NT2/D1 (cell line): ENCODE data around the gene TLE4.

Experiments used
- DNase-seq: peaks from one replicate; pipeline ENCODE4 v3.0.0-alpha.2; 2011; ENCODE audit warnings: low read depth, low spot score
- H3K27me3 ChIP-seq: 2 replicates; pipeline ENCODE4 v1.6.0; 2011; ENCODE audit warnings: mild to moderate bottlenecking; ENCODE audit not compliant: insufficient read length, insufficient read depth
- H3K36me3 ChIP-seq: 2 replicates; pipeline ENCODE4 v1.6.1; 2011; ENCODE audit warnings: mild to moderate bottlenecking, low read length, mixed read lengths; ENCODE audit not compliant: insufficient read depth, insufficient read length
- H3K4me1 ChIP-seq: 2 replicates; pipeline ENCODE4 v1.5.1; 2011; ENCODE audit not compliant: insufficient read depth, insufficient read length
- H3K4me3 ChIP-seq: 2 replicates; pipeline ENCODE4 v1.5.1; 2011; ENCODE audit warnings: low read depth; ENCODE audit not compliant: insufficient read length
- H3K9ac ChIP-seq: 2 replicates; pipeline ENCODE4 v1.6.0; 2011; ENCODE audit warnings: low read depth; ENCODE audit not compliant: insufficient read length
- H3K9me3 ChIP-seq: 2 replicates; pipeline ENCODE4 v1.5.1; 2011; ENCODE audit warnings: mild to moderate bottlenecking, low read length; ENCODE audit not compliant: insufficient read depth
- SUZ12 ChIP-seq: IDR thresholded peaks from 2 replicates; pipeline ENCODE4 v1.6.1; 2011; ENCODE audit not compliant: insufficient read length, insufficient read depth; ENCODE audit errors: extremely low read depth
- YY1 ChIP-seq: IDR thresholded peaks from 2 replicates; pipeline ENCODE4 v1.6.1; 2011; ENCODE audit not compliant: insufficient read length, insufficient read depth
- ZNF274 ChIP-seq: IDR thresholded peaks from 2 replicates; pipeline ENCODE4 v1.6.1; 2011; ENCODE audit warnings: mild to moderate bottlenecking, low read depth, low read length

TLE4 gene

DNA sequence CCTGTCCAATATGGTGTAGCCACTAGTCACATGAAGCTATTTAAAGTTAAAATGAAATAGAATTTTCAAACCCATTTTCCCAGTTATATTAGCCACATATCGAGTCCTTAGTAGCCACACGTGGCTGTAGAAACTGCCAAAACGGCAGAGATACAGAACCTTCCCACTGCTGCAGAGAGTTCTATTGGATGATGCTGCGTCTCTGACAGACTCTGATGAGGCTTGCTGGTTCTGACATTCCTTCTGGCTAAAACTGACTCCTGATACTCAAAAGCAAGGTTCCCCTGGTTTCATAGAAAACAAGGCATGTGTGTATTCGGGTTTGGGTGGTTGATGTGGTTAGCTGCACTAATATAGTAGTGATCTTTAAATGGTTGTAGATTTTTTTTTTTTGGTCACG lies 91.5 kb downstream of the TLE4 start:
- TF ChIP-seq SUZ12: no peak
- no peak for TF ChIP-seq YY1
- TF ChIP-seq ZNF274: no peak
- Histone ChIP-seq H3K9me3 (peaks cover 5% of the 10 kb centered on the region; the same call in 1 of the 2 replicates), H3K36me3 (peaks cover 4% of the 10 kb centered on the region), H3K4me1 (peaks cover 3% of the 10 kb centered on the region), H3K9ac (no peak overlapping the region), H3K4me3 (no peak overlapping the region), H3K27me3 (no peaks in the 10 kb centered on the region)
- no peak for DNase-seq

DNA sequence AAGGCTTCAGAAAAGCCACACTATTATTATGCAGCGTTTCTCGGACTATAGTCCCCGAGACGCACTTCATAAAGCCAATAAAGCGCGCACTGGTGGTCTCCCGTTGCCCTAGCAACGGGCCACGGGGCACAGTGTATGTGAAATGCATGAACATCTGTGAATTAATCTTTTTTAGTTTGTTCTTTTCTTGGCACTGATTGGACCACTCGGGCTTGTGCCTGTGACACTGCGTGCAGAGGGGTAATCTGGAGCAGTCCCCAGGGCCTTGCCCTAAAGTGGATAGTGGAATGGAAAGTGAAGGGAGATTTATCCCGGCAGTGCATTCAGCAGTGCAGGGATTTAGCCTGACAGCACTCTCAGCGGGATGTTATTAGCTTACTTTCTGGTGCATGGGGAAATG lies 92.1 kb downstream of the TLE4 start:
- no peak for DNase-seq
- Histone ChIP-seq H3K36me3 (peaks cover 4% of the 10 kb centered on the region), H3K9ac (no peak overlapping the region), H3K9me3 (peaks cover 7% of the 10 kb centered on the region; the same call in 1 of the 2 replicates), H3K27me3 (no peaks in the 10 kb centered on the region), H3K4me1 (peaks cover 3% of the 10 kb centered on the region), H3K4me3 (no peak overlapping the region)
- no peak for TF ChIP-seq YY1
- no peak for TF ChIP-seq SUZ12
- no peak for TF ChIP-seq ZNF274

DNA sequence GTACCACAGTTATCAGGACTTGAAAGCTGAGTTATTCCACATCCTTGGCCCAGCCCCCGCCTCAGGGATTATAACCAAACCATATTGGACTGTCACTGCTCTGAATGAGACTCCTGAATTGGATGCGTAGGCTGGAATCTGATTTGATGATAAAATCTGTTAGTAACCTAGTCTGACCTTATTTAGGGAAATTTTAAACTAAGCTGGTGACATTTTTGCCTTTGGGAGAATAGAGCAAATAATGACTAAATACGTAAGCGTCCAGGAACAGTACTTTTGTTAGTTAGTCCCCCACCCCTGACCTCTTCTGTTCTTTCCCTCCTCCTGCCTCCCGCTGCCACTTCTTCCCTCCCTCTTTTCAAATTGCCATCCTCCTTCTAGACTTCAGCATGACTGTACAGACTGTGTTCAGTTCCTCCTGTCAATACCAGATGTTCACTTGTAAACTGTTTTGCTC lies 92.6 kb downstream of the TLE4 start:
- DNase-seq: no peak
- Histone ChIP-seq H3K36me3 (peaks cover 4% of the 10 kb centered on the region), H3K9me3 (peaks cover 7% of the 10 kb centered on the region; the same call in 1 of the 2 replicates), H3K27me3 (no peaks in the 10 kb centered on the region), H3K4me3 (no peak overlapping the region), H3K9ac (no peak overlapping the region), H3K4me1 (peaks cover 3% of the 10 kb centered on the region)
- TF ChIP-seq SUZ12: no peak
- TF ChIP-seq ZNF274: no peak
- no peak for TF ChIP-seq YY1

DNA sequence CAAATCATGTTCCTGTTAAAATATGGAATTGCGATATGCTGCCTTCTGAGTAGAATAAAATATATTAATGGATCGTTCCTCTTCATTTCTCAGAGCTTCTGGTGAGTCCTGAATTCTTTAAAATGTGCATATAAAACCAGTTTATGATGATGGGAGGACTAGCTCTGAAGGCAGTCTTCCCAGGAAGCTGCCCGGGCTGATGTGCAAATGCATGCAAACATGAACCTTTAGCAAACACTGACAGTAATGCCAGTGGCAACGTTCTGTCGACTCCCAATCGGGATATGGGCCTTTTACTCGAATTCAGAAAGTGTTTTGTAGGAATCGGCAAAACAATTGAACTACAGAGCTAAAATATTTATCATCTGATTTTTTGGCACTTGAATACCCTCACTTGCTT lies 93.6 kb downstream of the TLE4 start:
- DNase-seq: no peak
- Histone ChIP-seq H3K9me3 (peaks cover 7% of the 10 kb centered on the region; the same call in 1 of the 2 replicates), H3K9ac (no peak overlapping the region), H3K27me3 (no peaks in the 10 kb centered on the region), H3K4me1 (peaks cover 3% of the 10 kb centered on the region), H3K36me3 (peaks cover 4% of the 10 kb centered on the region), H3K4me3 (no peak overlapping the region)
- TF ChIP-seq ZNF274 (no peak), SUZ12 (no peak), YY1 (no peak)

DNA sequence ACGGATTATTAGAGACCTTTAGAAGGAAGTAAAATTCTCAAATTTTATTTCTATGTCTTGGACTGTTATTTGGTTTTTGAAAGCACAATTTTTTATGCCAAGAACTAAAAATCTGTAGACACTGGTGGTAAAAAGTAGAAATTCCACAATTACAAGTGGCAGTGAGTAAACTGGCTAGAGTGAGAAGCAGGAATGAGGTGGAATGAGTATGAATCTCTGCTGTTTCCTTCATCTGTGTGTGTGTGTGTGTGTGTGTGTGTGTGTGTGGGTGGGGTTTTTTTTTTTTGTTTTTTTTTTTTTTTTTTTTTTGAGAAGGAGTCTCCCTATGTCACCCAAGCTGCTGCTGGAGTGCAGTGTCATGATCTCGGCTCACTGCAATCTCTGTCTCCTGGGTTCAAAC lies 94.2 kb downstream of the TLE4 start:
- H3K4me1 ChIP-seq: peaks cover 3% of the 10 kb centered on the region
- no peak overlapping the region for H3K4me3 ChIP-seq
- H3K27me3 ChIP-seq: no peaks in the 10 kb centered on the region
- no peak for DNase-seq
- H3K36me3 ChIP-seq: peaks cover 4% of the 10 kb centered on the region
- no peak overlapping the region for H3K9ac ChIP-seq
- peaks cover 7% of the 10 kb centered on the region; the same call in 1 of the 2 replicates for H3K9me3 ChIP-seq
- no peak for TF ChIP-seq YY1
- TF ChIP-seq SUZ12: no peak
- TF ChIP-seq ZNF274: no peak

DNA sequence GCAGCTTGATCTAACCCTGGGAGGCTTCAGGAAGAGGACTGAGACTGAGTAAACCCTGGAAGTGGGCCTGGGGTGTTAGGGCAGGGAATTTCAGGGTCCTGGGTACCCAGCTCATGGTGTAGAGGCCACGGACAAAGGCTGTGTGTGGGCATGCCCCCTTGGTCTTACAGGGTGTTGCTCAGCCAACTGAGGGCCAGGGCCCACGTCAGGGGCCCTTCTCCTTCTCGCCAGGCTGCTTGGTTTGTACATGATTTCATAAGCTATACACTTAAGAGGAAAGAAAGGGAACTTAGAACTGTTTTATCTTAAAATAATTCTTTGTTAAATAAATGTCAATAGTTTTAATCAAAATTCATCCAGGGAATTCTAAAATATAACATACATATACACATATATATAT lies 95.4 kb downstream of the TLE4 start:
- Histone ChIP-seq H3K9ac (no peak overlapping the region), H3K4me3 (no peak overlapping the region), H3K4me1 (peaks cover 3% of the 10 kb centered on the region), H3K36me3 (peaks cover 4% of the 10 kb centered on the region), H3K27me3 (no peaks in the 10 kb centered on the region), H3K9me3 (peaks cover 7% of the 10 kb centered on the region; the same call in 1 of the 2 replicates)
- no peak for DNase-seq
- TF ChIP-seq SUZ12 (no peak), YY1 (no peak), ZNF274 (no peak)

DNA sequence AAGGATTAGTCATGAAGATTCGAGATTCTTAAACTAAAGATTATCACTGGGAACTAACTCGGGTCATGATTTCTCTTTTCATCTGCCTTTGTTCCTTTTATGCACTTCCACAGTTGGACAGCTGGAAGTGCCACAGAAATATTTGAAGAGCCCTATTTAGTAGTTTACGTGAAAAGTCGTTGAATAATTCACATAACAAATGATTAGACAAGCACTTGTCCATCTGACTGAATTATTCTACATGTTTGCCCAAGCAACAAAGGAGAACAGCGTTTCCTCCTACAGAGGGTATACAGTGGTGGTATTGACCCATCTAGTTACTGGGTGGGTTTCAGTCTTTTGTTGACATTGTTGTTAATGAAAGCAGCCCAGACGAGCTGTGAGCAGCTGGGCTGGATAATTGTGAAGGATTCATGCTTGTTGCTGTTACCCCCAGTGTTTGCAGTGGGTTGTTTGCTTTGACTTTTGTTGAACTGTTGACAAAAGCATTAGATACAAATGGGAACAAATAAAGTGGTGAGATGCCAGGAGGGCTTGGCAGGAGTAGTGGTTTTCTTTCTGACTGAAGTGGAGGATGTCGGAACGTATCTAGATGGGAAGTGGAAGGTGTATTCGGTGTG lies 96.2 kb downstream of the TLE4 start:
- peaks cover 4% of the 10 kb centered on the region for H3K36me3 ChIP-seq
- peaks cover 7% of the 10 kb centered on the region; the same call in 1 of the 2 replicates for H3K9me3 ChIP-seq
- DNase-seq: no peak
- H3K9ac ChIP-seq: no peak overlapping the region
- peaks cover 3% of the 10 kb centered on the region for H3K4me1 ChIP-seq
- H3K27me3 ChIP-seq: no peaks in the 10 kb centered on the region
- TF ChIP-seq SUZ12: no peak
- no peak for TF ChIP-seq YY1
- TF ChIP-seq ZNF274: no peak
- no peak overlapping the region for H3K4me3 ChIP-seq
